ENCODE measurements around the gene STK24.

STK24 gene

GRCh38 chr13:98609756-98610155 lies 32.8 kb upstream of the STK24 start:
- no peaks in the 10 kb centered on the region for H3K4me1 Mint-ChIP-seq
- TF ChIP-seq CTCF (IDR thresholded peaks at IDR 0.05; ENCODE audit: unreplicated experiment in 3 of 3): no peak
- peaks cover 7% of the 10 kb centered on the region for H3K27me3 Mint-ChIP-seq (ENCODE audit: low read depth)
- no peak overlapping the region for H3K4me3 Mint-ChIP-seq
- H3K9me3 Mint-ChIP-seq: no peaks in the 10 kb centered on the region
- H3K36me3 Mint-ChIP-seq (ENCODE audit: low read depth): no peaks in the 10 kb centered on the region
- no peak overlapping the region for H3K27ac Mint-ChIP-seq

- Mint-ChIP-seq H3K36me3 (ENCODE audit: low read depth) (no peaks in the 10 kb centered on the region), H3K27me3 (ENCODE audit: low read depth) (peaks cover 14% of the 10 kb centered on the region), H3K4me1 (no peaks in the 10 kb centered on the region), H3K9me3 (no peaks in the 10 kb centered on the region), H3K27ac (no peak overlapping the region), H3K4me3 (no peak overlapping the region)
- no peak for TF ChIP-seq CTCF (IDR thresholded peaks at IDR 0.05; ENCODE audit: unreplicated experiment in 3 of 3)
These were observed 29.4 kb upstream of the STK24 start for GRCh38 chr13:98606296-98606695.

DNA sequence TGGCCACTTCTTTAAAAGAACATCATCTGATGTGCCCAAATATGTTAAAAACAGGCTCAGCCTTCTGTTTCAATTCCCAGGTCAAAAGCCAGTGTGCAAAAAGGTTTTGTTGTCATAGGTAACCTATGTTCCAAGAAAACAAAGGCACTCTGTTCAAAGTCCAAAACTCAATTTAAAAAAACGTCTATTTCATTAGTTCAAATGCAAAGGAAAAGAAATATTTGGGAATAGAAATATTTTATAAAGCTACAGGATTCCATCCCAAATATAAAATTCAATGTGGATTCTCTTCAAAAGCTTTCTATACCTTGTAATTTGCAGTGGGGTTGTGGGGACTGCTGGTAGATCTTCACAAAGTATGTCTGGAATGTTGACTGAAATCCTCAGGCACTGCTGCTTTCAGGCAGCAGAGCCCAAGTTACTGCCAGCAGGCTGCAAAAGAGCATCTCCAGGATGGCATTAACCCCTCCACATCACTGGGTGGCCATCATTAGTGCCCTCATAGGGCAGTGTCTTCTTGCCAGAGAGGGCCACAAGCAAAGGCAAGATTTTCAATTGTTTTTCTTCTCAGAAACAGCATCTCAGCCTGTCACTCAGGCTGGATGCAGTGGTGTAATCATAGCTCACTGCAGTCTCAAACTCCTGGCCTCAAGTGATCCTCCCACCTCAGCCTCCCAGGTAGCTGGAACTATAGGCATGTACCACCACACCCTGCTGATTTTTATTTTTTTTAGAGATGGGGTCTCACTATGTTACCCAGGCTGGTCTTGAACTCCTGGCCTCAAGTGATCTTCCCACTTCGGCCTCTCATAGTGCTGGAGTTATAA lies 22.8 kb upstream of the STK24 start:
- peaks cover 6% of the 10 kb centered on the region for H3K27me3 Mint-ChIP-seq (ENCODE audit: low read depth)
- H3K4me3 Mint-ChIP-seq: no peak overlapping the region
- TF ChIP-seq CTCF (IDR thresholded peaks at IDR 0.05; ENCODE audit: unreplicated experiment in 3 of 3): no peak
- no peaks in the 10 kb centered on the region for H3K36me3 Mint-ChIP-seq (ENCODE audit: low read depth)
- H3K9me3 Mint-ChIP-seq: no peaks in the 10 kb centered on the region
- H3K4me1 Mint-ChIP-seq: no peaks in the 10 kb centered on the region
- H3K27ac Mint-ChIP-seq: no peak overlapping the region

DNA sequence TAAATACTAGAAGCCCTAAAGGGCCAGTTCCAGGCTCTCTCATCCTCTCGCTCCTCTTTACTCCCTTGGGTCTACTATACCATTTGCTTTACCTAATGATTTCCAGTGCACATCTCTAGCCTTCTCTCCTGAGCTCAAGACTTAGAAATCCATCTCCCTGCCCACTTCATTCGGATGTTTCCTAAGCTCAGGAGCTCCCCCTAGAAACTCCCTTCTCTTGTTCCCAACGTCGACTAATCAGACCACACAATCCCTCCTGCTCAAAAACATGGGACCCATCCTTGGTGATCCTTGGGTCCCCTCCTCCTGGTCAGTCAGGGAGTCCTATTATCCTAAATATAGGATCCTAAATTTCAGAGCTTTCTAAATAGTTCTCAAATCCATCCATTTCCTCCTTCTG lies 21.1 kb upstream of the STK24 start:
- Mint-ChIP-seq H3K27me3 (ENCODE audit: low read depth) (no peaks in the 10 kb centered on the region), H3K36me3 (ENCODE audit: low read depth) (no peaks in the 10 kb centered on the region), H3K27ac (no peak overlapping the region), H3K4me3 (no peak overlapping the region), H3K4me1 (no peaks in the 10 kb centered on the region), H3K9me3 (no peaks in the 10 kb centered on the region)
- no peak for TF ChIP-seq CTCF (IDR thresholded peaks at IDR 0.05; ENCODE audit: unreplicated experiment in 3 of 3)

GRCh38 chr13:98595134-98595533 lies 18.2 kb upstream of the STK24 start:
- Mint-ChIP-seq H3K4me3 (no peak overlapping the region), H3K27ac (no peak overlapping the region), H3K9me3 (peaks cover 4% of the 10 kb centered on the region), H3K27me3 (ENCODE audit: low read depth) (no peaks in the 10 kb centered on the region), H3K36me3 (ENCODE audit: low read depth) (no peaks in the 10 kb centered on the region), H3K4me1 (no peaks in the 10 kb centered on the region)
- TF ChIP-seq CTCF (IDR thresholded peaks at IDR 0.05; ENCODE audit: unreplicated experiment in 3 of 3): no peak

DNA sequence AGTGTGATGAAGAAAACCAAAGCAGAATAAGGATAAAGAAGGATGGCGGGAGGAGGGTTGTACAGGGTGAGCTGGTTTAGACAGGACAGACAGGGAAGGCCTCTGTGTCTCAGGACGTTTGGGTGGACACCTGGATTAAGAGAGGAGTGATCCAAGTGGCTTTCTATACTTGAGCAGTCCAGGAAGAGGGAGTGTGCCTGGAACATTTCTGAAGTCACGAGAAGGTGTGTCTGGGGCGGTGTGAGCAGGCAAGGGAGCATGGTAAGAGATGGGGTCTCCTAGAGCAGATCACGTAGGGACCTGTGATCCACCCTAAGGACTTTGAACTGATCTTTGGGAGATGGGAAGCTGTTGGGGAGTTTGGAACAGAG lies 15.4 kb upstream of the STK24 start:
- Mint-ChIP-seq H3K4me1 (no peaks in the 10 kb centered on the region), H3K27ac (no peak overlapping the region), H3K36me3 (ENCODE audit: low read depth) (peaks cover 3% of the 10 kb centered on the region), H3K4me3 (no peak overlapping the region), H3K27me3 (ENCODE audit: low read depth) (peaks cover 5% of the 10 kb centered on the region), H3K9me3 (peaks cover 13% of the 10 kb centered on the region)
- no peak for TF ChIP-seq CTCF (IDR thresholded peaks at IDR 0.05; ENCODE audit: unreplicated experiment in 3 of 3)
